IPS-NIHi11 (cell line): Measurements from ENCODE around the gene PJA1.

Source experiments
- DNase-seq: peaks from one replicate; pipeline ENCODE4 v3.0.0; 2012; ENCODE audit warnings: mixed read lengths, low spot score

The PJA1 gene, protein sequence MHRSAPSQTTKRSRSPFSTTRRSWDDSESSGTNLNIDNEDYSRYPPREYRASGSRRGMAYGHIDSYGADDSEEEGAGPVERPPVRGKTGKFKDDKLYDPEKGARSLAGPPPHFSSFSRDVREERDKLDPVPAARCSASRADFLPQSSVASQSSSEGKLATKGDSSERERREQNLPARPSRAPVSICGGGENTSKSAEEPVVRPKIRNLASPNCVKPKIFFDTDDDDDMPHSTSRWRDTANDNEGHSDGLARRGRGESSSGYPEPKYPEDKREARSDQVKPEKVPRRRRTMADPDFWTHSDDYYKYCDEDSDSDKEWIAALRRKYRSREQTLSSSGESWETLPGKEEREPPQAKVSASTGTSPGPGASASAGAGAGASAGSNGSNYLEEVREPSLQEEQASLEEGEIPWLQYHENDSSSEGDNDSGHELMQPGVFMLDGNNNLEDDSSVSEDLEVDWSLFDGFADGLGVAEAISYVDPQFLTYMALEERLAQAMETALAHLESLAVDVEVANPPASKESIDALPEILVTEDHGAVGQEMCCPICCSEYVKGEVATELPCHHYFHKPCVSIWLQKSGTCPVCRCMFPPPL

DNA sequence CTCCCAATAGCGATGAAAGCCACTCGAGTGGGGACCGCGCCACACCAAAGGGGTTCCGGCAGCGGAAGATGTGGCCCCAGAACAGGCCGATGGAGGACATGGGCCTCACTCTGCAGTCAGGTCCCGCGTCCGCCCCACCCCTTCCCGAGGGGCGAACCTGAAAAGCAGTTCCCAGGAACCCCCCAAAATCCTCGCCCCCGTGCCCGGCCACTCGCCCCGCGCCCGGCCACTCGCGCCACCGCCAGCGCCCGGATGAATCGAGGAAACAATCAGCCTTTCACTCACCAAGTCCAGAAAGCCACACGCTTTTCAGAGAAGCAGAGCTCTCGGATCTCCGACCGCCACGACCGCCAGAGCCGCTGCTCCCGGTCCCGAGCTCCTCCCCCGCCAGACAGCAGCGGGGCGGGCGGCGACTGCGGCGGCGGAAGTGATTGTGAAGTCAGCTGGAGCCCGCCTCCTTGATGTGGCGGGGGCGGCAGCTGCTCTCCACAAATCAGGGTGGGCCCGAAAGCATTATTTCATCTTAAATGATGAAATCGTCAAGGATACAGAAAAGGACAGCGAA, at the start of gene PJA1:
TSS of gene PJA1 (minus strand) at position 367 of the 565 bp plus-strand sequence. CDS start 2,380 bp downstream, outside the sequence.
- DNase-seq, result peak; percentile 73

- DNase-seq, result no peak
These were observed 49.2 kb upstream of the PJA1 start for GRCh38 chrX:69214463-69214862.

- no peak for DNase-seq
These were observed 46.4 kb upstream of the PJA1 start for GRCh38 chrX:69211701-69212100.

DNA sequence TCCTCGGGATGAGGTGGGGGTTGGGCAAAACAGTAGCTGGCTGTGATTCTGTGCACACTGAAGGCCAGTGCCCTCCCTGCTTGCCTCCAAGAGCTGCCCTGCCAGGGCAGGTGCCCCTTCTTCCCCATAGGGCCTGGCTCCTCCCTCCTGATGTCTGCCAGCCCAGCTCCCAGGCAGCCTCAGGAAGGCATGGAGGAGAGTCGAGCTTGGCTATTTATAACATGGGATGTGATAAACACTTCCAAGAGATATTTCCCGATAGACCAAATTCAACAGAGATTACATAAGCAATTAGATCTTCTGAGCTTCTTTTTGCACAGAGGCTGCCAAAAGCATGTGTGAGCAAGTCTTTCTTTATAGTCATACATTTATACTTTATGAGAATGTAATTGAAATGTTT, 45.3 kb upstream of the PJA1 start:
- DNase-seq, result no peak

GRCh38 chrX:69207216-69207615, 42.0 kb upstream of the PJA1 start:
- no peak for DNase-seq

DNA sequence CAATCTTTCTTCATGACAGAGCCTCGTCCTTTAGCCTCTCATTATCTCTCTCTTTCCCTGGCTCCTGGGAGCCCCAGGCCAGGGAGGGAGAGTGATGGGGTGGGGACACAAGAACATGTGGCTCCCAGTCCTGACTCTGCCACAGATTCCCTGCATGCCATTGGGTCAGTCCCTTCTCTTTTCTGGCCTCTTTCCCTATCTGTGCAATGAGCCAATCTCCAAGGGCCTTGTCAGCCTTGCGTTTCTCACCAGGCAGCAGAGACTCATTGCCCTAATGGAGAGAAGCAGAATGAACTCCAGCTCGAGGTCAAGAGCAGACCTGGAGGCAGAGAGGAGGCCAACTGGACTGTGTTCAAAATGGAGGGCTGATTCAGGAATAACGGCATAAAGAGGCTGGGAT, 38.4 kb upstream of the PJA1 start:
- DNase-seq, result no peak

GRCh38 chrX:69197690-69198089, 32.4 kb upstream of the PJA1 start:
- DNase-seq, result no peak

DNA sequence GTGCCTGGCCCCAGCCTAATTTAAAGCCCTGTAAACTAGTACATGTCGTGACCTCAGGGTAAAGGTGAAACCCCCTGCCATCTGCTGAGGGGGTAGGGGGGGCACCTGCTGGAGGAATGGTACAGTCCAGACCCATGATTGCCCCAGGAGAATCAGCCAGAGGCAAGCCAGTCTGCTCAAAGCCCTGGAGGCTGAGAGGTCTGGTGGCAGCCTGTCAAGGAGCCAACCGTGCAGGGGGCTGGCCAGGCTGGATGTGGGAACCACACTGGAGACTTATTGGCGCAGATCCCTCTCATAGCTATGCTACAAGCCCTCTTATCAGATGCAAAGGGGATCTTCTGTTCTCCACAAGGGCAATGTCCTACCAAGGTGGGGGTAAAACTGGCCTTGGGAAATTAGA, 31.4 kb upstream of the PJA1 start:
- no peak for DNase-seq

DNA sequence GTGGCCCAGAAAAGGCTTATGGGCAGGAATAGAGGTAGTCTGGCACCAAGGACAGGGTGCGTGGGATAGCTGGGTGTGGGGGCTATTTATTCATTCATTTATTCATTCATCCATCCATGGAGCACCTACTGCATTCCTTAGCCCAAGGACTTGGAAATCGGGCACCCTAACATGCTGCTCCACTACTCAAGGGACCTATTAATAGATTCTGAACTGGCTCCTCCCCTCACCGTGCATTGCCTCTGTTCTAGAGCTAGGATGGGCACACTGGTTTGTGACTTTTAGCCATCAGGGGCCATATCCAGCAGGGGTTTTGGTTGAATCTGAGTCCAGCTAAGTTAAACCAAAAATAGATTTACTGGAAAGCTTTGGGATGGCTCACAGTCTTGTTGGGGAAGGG, 30.6 kb upstream of the PJA1 start:
- DNase-seq, result no peak

GRCh38 chrX:69195192-69195591, 29.9 kb upstream of the PJA1 start:
- DNase-seq, result no peak

GRCh38 chrX:69192603-69193002, 27.4 kb upstream of the PJA1 start:
- no peak for DNase-seq

- peak; percentile 15 for DNase-seq
These were observed 24.5 kb upstream of the PJA1 start for GRCh38 chrX:69189576-69190371.

DNA sequence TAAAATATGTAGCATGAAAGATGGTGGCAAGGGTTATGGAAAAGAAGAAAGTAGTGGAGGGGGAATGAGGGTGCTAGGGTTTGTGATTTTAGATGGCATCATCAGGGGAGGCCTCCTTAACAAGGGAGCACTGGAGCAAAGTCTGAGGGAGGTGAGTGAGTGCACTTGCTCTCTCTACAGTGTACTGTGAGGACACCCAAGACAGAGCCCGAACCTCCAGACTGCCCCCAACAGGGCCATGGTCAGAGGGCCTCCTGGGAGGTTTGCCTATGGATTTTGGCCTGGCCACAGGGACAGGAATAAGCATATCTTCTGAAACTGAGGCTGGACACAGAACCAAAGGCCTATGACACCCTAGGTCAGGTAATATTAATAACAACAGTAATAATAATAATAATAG, 21.4 kb upstream of the PJA1 start:
- DNase-seq, result no peak

- no peak for DNase-seq
These were observed 20.6 kb upstream of the PJA1 start for GRCh38 chrX:69185886-69186285.

GRCh38 chrX:69185141-69185540, 19.9 kb upstream of the PJA1 start:
- DNase-seq, result no peak

- DNase-seq, result no peak
These were observed 17.6 kb upstream of the PJA1 start for GRCh38 chrX:69182818-69183380.

GRCh38 chrX:69179380-69179911, 14.2 kb upstream of the PJA1 start:
- peak; percentile 76 for DNase-seq

DNA sequence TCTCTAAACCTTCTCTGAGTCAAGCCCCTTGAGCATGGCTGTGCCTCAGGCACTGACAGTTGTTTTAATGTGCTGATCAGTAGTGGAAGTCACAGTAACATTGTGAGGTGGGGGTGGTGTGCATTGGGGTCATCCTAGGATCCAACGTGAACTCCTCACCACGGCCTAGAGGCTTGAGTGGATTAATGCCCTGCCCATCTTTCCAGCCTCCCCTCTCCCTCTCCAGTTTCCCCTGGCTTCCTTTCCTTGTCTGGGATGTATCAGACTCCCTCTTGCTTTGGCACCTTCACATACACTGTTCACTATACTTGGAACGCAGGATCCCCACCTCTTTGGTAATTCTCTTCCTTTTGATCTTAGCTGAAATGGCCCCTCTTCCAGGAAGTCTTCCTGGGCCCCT, 13.3 kb upstream of the PJA1 start:
- DNase-seq, result no peak

- DNase-seq, result no peak
These were observed 12.4 kb upstream of the PJA1 start for GRCh38 chrX:69177511-69178162.

DNA sequence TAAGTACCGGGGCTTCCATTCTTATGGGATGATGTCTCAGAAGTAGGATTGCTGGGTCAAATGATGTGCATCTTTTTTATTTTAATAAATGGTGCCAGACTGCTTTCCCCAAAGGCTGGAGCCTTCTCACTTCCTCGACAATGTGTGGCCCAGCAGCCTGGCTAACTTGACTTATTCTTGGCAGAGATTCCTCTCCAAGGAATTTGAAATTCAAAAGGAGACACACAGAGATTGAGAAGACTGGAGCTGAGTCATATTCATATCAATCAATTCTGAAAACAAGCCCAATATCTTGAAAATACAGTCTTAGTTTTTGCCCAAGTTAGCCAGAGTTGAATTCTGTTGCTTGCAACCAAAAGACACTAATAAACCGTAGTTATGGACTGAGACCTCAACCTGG, 10.8 kb upstream of the PJA1 start:
- no peak for DNase-seq

- peak; percentile 24 for DNase-seq
These were observed 8.7 kb upstream of the PJA1 start for GRCh38 chrX:69173906-69174305.
